ENCODE measurements around the gene ADAM17. TPM values are rescaled to one million over a fixed set of nuclear protein-coding genes. Genes with fewer than 3 reads are reported as not detected.
A peak's percentile ranks its signal among the peaks of the same experiment; 100 is the strongest.

Gene ADAM17
- total and polyA plus RNA-seq, 2 of the 13 experiments (the other 11 are each of a cell fraction or from before 2014, with no cell fraction given) = 6.5 to 33.4 TPM

GRCh38 chr2:9578467-9579235 is 23.0 kb upstream of the ADAM17 start (continued):
- TF ChIP-seq, protein P1, sequence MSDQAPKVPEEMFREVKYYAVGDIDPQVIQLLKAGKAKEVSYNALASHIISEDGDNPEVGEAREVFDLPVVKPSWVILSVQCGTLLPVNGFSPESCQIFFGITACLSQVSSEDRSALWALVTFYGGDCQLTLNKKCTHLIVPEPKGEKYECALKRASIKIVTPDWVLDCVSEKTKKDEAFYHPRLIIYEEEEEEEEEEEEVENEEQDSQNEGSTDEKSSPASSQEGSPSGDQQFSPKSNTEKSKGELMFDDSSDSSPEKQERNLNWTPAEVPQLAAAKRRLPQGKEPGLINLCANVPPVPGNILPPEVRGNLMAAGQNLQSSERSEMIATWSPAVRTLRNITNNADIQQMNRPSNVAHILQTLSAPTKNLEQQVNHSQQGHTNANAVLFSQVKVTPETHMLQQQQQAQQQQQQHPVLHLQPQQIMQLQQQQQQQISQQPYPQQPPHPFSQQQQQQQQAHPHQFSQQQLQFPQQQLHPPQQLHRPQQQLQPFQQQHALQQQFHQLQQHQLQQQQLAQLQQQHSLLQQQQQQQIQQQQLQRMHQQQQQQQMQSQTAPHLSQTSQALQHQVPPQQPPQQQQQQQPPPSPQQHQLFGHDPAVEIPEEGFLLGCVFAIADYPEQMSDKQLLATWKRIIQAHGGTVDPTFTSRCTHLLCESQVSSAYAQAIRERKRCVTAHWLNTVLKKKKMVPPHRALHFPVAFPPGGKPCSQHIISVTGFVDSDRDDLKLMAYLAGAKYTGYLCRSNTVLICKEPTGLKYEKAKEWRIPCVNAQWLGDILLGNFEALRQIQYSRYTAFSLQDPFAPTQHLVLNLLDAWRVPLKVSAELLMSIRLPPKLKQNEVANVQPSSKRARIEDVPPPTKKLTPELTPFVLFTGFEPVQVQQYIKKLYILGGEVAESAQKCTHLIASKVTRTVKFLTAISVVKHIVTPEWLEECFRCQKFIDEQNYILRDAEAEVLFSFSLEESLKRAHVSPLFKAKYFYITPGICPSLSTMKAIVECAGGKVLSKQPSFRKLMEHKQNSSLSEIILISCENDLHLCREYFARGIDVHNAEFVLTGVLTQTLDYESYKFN (CRISPR knock-in tag; conservative IDR thresholded peaks at IDR 0.05) = 0 out of 2 replicates have a peak, but pooled peaks have one; percentile 20
- TF ChIP-seq MAZ (IDR thresholded peaks at IDR 0.05; ENCODE audit: borderline replicate concordance, low read depth, low read length) = no peak
- TF ChIP-seq MAZ (CRISPR knock-in tag; IDR thresholded peaks at IDR 0.05; ENCODE audit: low read depth) = no peak
- no peak for TF ChIP-seq ZSCAN12 (CRISPR knock-in tag; IDR thresholded peaks at IDR 0.05)
- TF ChIP-seq NFYB (CRISPR knock-in tag; IDR thresholded peaks at IDR 0.05) = no peak
- no peak for TF ChIP-seq DR1 (CRISPR knock-in tag; IDR thresholded peaks at IDR 0.05)
- TF ChIP-seq CBX5 (CRISPR knock-in tag; IDR thresholded peaks at IDR 0.05; ENCODE audit: borderline replicate concordance) = no peak
- no peak for TF ChIP-seq ZMYM2 (CRISPR knock-in tag; IDR thresholded peaks at IDR 0.05)
- TF ChIP-seq, protein P2, sequence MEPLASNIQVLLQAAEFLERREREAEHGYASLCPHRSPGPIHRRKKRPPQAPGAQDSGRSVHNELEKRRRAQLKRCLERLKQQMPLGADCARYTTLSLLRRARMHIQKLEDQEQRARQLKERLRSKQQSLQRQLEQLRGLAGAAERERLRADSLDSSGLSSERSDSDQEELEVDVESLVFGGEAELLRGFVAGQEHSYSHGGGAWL (CRISPR knock-in tag; IDR thresholded peaks at IDR 0.05) = no peak
- no peak for TF ChIP-seq ZSCAN20 (CRISPR knock-in tag; IDR thresholded peaks at IDR 0.05; ENCODE audit: borderline replicate concordance)
- TF ChIP-seq CAMTA2 (CRISPR knock-in tag; IDR thresholded peaks at IDR 0.05; ENCODE audit: borderline replicate concordance) = no peak
- no peak for TF ChIP-seq MEIS1 (CRISPR knock-in tag; IDR thresholded peaks at IDR 0.05; ENCODE audit: borderline replicate concordance)
- TF ChIP-seq WIZ (CRISPR knock-in tag; IDR thresholded peaks at IDR 0.05) = no peak
- TF ChIP-seq, protein P3, sequence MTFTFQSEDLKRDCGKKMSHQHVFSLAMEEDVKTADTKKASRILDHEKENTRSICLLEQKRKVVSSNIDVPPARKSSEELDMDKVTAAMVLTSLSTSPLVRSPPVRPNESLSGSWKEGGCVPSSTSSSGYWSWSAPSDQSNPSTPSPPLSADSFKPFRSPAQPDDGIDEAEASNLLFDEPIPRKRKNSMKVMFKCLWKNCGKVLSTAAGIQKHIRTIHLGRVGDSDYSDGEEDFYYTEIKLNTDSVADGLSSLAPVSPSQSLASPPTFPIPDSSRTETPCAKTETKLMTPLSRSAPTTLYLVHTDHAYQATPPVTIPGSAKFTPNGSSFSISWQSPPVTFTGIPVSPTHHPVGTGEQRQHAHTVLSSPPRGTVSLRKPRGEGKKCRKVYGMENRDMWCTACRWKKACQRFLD (CRISPR knock-in tag; IDR thresholded peaks at IDR 0.05; ENCODE audit: borderline replicate concordance) = no peak
- TF ChIP-seq SOX13 (IDR thresholded peaks at IDR 0.05) = no peak
- no peak for TF ChIP-seq SOX13 (CRISPR knock-in tag; conservative IDR thresholded peaks at IDR 0.05 in 1 of 2, IDR thresholded peaks at IDR 0.05 in 1 of 2)
- no peak for TF ChIP-seq ADNP (CRISPR knock-in tag; IDR thresholded peaks at IDR 0.05)
- peak; percentile 88; the same call in 1 of the 2 replicates for TF ChIP-seq RXRA (CRISPR knock-in tag; IDR thresholded peaks at IDR 0.05)
- TF ChIP-seq HMG20B (CRISPR knock-in tag; conservative IDR thresholded peaks at IDR 0.05) = no peak
- TF ChIP-seq ZBTB2 (CRISPR knock-in tag; IDR thresholded peaks at IDR 0.05; ENCODE audit: low read depth) = no peak
- TF ChIP-seq FOSL2 (CRISPR knock-in tag; IDR thresholded peaks at IDR 0.05) = no peak
- no peak for TF ChIP-seq ZNF225 (CRISPR knock-in tag; IDR thresholded peaks at IDR 0.05)
- no peak for TF ChIP-seq ZNF251 (CRISPR knock-in tag; IDR thresholded peaks at IDR 0.05)
